ENCODE data around the gene SLC35B3. TPM values are rescaled to one million over a fixed set of nuclear protein-coding genes. Genes with fewer than 3 reads are reported as not detected.

Gene SLC35B3
- 6.4 TPM for total RNA-seq

GRCh38 chr6:8435093-8435844 is at the start of gene SLC35B3:
TSS of gene SLC35B3 (minus strand) at chr6:8435545.
- intact Hi-C loops (cut with DNase I) = no loop called here
- Histone ChIP-seq H3K9me3 (no peaks in the 10 kb centered on the region), H3K4me3 (peak within 1 kb of the TSS; percentile 86 to 96), H3K27me3 (no peaks in the 10 kb centered on the region), H3K4me1 (peaks cover 43% of the 10 kb centered on the region), H3K27ac (peak within 1 kb of the TSS; percentile 78), H3K36me3 (no peaks in the 10 kb centered on the region)
- peak in 1 of 2 donors; percentile 91 for DNase-seq (ENCODE audit: extremely low spot score in 2 of 2)
- peak; percentile 88 to 97 for TF ChIP-seq POLR2AphosphoS5 (IDR thresholded peaks at IDR 0.05; ENCODE audit: insufficient read depth in 1 of 2, low read depth in 1 of 2)
- TF ChIP-seq POLR2A (IDR thresholded peaks at IDR 0.05) = peak in 1 of 2 donors; percentile 74
- TF ChIP-seq CTCF (IDR thresholded peaks at IDR 0.05) = no peak

- no peak for TF ChIP-seq POLR2AphosphoS5 (IDR thresholded peaks at IDR 0.05; ENCODE audit: insufficient read depth in 1 of 2, low read depth in 1 of 2)
- TF ChIP-seq POLR2A (IDR thresholded peaks at IDR 0.05) = no peak
- no peak for TF ChIP-seq CTCF (IDR thresholded peaks at IDR 0.05)
- intact Hi-C loops (cut with DNase I) = no loop called here
- no peak overlapping the region for H3K27ac ChIP-seq
Observed at GRCh38 chr6:8483650-8484049, 48.3 kb upstream of the SLC35B3 start.

GRCh38 chr6:8481727-8482126 is 46.4 kb upstream of the SLC35B3 start:
- no peak for DNase-seq (ENCODE audit: extremely low spot score in 2 of 2)
- Histone ChIP-seq H3K27me3 (no peaks in the 10 kb centered on the region), H3K4me3 (no peak overlapping the region), H3K4me1 (no peaks in the 10 kb centered on the region), H3K27ac (no peak overlapping the region), H3K9me3 (no peaks in the 10 kb centered on the region), H3K36me3 (no peaks in the 10 kb centered on the region)
- TF ChIP-seq POLR2A (IDR thresholded peaks at IDR 0.05) (no peak), CTCF (IDR thresholded peaks at IDR 0.05) (no peak), POLR2AphosphoS5 (IDR thresholded peaks at IDR 0.05; ENCODE audit: insufficient read depth in 1 of 2, low read depth in 1 of 2) (no peak)
- intact Hi-C loops (cut with DNase I) = no loop called here

More at GRCh38 chr6:8483650-8484049, 48.3 kb upstream of the SLC35B3 start:
- no peak for DNase-seq (ENCODE audit: extremely low spot score in 2 of 2)
- H3K36me3 ChIP-seq = no peaks in the 10 kb centered on the region
- H3K27me3 ChIP-seq = no peaks in the 10 kb centered on the region
- H3K9me3 ChIP-seq = no peaks in the 10 kb centered on the region
- H3K4me1 ChIP-seq = no peaks in the 10 kb centered on the region
- H3K4me3 ChIP-seq = no peak overlapping the region

DNA sequence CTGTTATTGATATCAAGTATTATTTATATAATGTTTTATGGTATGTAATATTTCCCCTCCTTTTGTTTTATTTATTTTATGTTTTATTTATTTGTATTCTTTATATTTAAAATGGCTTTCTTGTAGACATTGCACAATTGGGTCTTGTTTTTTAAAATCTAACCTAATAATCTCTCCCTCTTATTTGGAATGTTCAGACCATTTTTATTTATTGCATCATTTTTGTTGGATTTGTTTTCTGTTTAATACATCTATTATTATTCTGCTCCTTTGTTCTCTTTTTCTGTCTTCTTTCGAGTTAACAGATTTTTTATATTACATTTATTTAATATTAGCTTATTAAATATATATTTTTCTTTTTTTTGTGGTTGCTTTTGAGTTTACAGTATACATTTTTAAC is 43.1 kb upstream of the SLC35B3 start:
- H3K36me3 ChIP-seq = no peaks in the 10 kb centered on the region
- no peak overlapping the region for H3K27ac ChIP-seq
- no peak for DNase-seq (ENCODE audit: extremely low spot score in 2 of 2)
- TF ChIP-seq CTCF (IDR thresholded peaks at IDR 0.05) (no peak), POLR2AphosphoS5 (IDR thresholded peaks at IDR 0.05; ENCODE audit: insufficient read depth in 1 of 2, low read depth in 1 of 2) (no peak), POLR2A (IDR thresholded peaks at IDR 0.05) (no peak)
- no peaks in the 10 kb centered on the region for H3K9me3 ChIP-seq
- intact Hi-C loops (cut with DNase I) = no loop called here
- no peaks in the 10 kb centered on the region for H3K27me3 ChIP-seq
- H3K4me1 ChIP-seq = no peaks in the 10 kb centered on the region
- no peak overlapping the region for H3K4me3 ChIP-seq

DNA sequence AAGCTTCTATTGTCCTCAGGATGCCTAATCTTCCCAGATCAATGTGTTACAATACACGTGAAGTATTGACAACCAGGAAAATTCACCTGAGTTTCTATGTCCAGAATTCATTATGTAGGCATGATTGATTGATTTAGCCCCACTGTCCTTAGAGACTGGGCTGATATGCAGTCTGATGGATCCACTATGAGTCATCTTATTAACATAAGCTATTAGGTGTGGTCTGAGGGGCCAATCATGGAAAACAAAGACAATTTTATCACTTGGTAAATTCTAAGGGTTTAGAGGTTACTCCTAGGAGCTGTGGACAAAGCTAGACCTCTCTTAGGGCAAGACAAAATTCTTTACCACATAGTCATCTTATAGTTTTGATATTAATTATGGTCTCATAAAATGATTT is 41.3 kb upstream of the SLC35B3 start:
- TF ChIP-seq CTCF (IDR thresholded peaks at IDR 0.05) (no peak), POLR2AphosphoS5 (IDR thresholded peaks at IDR 0.05; ENCODE audit: insufficient read depth in 1 of 2, low read depth in 1 of 2) (no peak), POLR2A (IDR thresholded peaks at IDR 0.05) (no peak)
- Histone ChIP-seq H3K36me3 (no peaks in the 10 kb centered on the region), H3K4me1 (no peaks in the 10 kb centered on the region), H3K27ac (no peak overlapping the region), H3K9me3 (no peaks in the 10 kb centered on the region), H3K27me3 (no peaks in the 10 kb centered on the region), H3K4me3 (no peak overlapping the region)
- no peak for DNase-seq (ENCODE audit: extremely low spot score in 2 of 2)
- intact Hi-C loops (cut with DNase I) = no loop called here
